Smooth muscle cell (in vitro differentiated cells): Measurements from ENCODE around the gene DNAH10. TPM values are rescaled to one million over a fixed set of nuclear protein-coding genes. Genes with fewer than 3 reads are reported as not detected.

Source experiments
- DNase-seq: peaks from one replicate; lab custom pipeline; 2025; ENCODE audit not compliant: unreplicated experiment; lab: John Stamatoyannopoulos, UW
- H2AFZ ChIP-seq: fragments of 200-600 bp; sonication (generic); 2 replicates; pipeline ENCODE4 v1.6.0; 2016; ENCODE audit warnings: antibody characterized with exemption, low read depth, mild to moderate bottlenecking
- H3F3A ChIP-seq: fragments of 200-600 bp; sonication (generic); 2 replicates; pipeline ENCODE4 v1.6.0; 2017; ENCODE audit warnings: antibody characterized with exemption, low read depth
- H3K27ac ChIP-seq: fragments of 200-600 bp; sonication (generic); 2 replicates; pipeline ENCODE4 v1.5.1; 2016; ENCODE audit warnings: low read depth, mild to moderate bottlenecking
- H3K27me3 ChIP-seq: fragments of 200-600 bp; sonication (generic); 2 replicates; pipeline ENCODE4 v1.6.1; 2016; ENCODE audit warnings: low read depth, mild to moderate bottlenecking
- H3K36me3 ChIP-seq: fragments of 200-600 bp; sonication (generic); 2 replicates; pipeline ENCODE4 v1.5.1; 2016; ENCODE audit warnings: low read depth
- H3K4me1 ChIP-seq: fragments of 200-600 bp; sonication (generic); 2 replicates; pipeline ENCODE4 v1.5.1; 2016; ENCODE audit warnings: low read depth
- H3K4me2 ChIP-seq: fragments of 200-600 bp; sonication (generic); 2 replicates; pipeline ENCODE4 v1.6.0; 2016; ENCODE audit warnings: mild to moderate bottlenecking
- H3K4me3 ChIP-seq: fragments of 200-600 bp; sonication (generic); 2 replicates; pipeline ENCODE4 v1.5.1; 2016; ENCODE audit warnings: mild to moderate bottlenecking
- H3K79me2 ChIP-seq: fragments of 200-600 bp; sonication (generic); 2 replicates; pipeline ENCODE4 v1.6.0; 2016; ENCODE audit warnings: low read depth, mild to moderate bottlenecking
- H3K9ac ChIP-seq: fragments of 200-600 bp; sonication (generic); 2 replicates; pipeline ENCODE4 v1.6.0; 2016; ENCODE audit warnings: low read depth
- H3K9me3 ChIP-seq: fragments of 200-600 bp; sonication (generic); replicated peaks from 2 replicates; pipeline ENCODE4 v1.5.1; 2016; ENCODE audit warnings: low read depth
- H4K20me1 ChIP-seq: fragments of 200-600 bp; sonication (generic); 2 replicates; pipeline ENCODE4 v1.6.0; 2016; ENCODE audit warnings: low read depth
- WGBS: methylation state at CpG from one replicate; pipeline ENCODE4 v1.1.7; 2016; ENCODE audit warnings: low lambda C conversion rate; 5-methylcytosine and 5-hydroxymethylcytosine counted together
- polyA plus RNA-seq: library from polyadenylated mRNA; unstranded; fragments of >200 nt; fragmentation: Nextera tagmentation; extraction: Ambion mirVana; gene quantifications from 2 replicates; pipeline ENCODE4 v1.2.1, GENCODE V29; 2016
- total RNA-seq: library from RNA; depleted of rRNA; stranded (reverse); fragments of >200 nt; gene quantifications from 2 replicates; pipeline ENCODE4 v1.2.3, GENCODE V29; 2014
- TF ChIP-seq, protein P1 (sequence below): fragments of 200-600 bp; sonication (generic); IDR thresholded peaks from 2 replicates; pipeline ENCODE4 v1.5.1; 2017; ENCODE audit warnings: borderline replicate concordance, mild to moderate bottlenecking, antibody characterized with exemption; ENCODE audit not compliant: insufficient read depth, poor library complexity, severe bottlenecking

Gene DNAH10
- total and polyA plus RNA-seq, 2 experiments from 2014 or later = 1.5 to 2.2 TPM

DNA sequence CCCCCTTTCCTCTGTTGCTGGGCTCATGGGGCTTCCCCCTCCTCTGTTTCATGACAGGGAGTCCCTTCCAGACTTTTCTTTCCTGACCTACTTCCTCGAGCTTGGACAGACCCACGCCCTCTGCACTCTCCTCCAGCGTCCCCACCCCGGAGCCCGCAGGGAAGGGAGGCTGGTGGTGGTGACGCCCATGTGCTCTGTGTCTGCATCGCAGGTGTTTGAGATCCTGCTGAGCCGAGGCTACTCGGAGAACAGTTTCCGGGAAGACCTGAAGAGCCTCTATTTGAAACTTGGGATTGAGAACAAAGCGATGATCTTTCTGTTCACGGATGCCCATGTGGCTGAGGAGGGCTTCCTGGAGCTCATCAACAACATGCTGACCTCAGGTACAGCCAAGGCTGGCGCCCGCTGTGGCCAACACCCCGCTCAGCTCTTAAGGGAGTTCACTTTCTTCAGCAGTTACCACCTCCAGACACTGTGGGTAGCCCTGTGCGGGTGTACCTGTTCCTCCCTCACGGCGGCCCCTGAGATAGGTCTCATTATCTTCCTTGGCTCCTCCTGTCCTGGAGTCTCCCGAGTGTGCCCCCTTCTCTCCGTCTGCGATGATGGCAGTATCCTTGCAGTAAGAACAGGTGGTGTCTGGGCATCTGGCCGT lies 125.0 kb downstream of the DNAH10 start:
- WGBS = 89% methylated on average over 22 of the region's 22 CpGs
- DNase-seq = no peak
- Histone ChIP-seq H3K4me3 (no peak overlapping the region), H3K27me3 (peaks cover 18% of the 10 kb centered on the region), H3K9ac (no peak overlapping the region), H3K36me3 (no peaks in the 10 kb centered on the region), H3K79me2 (no peaks in the 10 kb centered on the region), H4K20me1 (no peaks in the 10 kb centered on the region), H3K4me2 (no peak overlapping the region), H3K27ac (no peak overlapping the region), H3K4me1 (no peaks in the 10 kb centered on the region), H2AFZ (no peak overlapping the region), H3F3A (no peaks in the 10 kb centered on the region), H3K9me3 (no peaks in the 10 kb centered on the region)
- TF ChIP-seq, protein P1, sequence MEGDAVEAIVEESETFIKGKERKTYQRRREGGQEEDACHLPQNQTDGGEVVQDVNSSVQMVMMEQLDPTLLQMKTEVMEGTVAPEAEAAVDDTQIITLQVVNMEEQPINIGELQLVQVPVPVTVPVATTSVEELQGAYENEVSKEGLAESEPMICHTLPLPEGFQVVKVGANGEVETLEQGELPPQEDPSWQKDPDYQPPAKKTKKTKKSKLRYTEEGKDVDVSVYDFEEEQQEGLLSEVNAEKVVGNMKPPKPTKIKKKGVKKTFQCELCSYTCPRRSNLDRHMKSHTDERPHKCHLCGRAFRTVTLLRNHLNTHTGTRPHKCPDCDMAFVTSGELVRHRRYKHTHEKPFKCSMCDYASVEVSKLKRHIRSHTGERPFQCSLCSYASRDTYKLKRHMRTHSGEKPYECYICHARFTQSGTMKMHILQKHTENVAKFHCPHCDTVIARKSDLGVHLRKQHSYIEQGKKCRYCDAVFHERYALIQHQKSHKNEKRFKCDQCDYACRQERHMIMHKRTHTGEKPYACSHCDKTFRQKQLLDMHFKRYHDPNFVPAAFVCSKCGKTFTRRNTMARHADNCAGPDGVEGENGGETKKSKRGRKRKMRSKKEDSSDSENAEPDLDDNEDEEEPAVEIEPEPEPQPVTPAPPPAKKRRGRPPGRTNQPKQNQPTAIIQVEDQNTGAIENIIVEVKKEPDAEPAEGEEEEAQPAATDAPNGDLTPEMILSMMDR = no peak

DNA sequence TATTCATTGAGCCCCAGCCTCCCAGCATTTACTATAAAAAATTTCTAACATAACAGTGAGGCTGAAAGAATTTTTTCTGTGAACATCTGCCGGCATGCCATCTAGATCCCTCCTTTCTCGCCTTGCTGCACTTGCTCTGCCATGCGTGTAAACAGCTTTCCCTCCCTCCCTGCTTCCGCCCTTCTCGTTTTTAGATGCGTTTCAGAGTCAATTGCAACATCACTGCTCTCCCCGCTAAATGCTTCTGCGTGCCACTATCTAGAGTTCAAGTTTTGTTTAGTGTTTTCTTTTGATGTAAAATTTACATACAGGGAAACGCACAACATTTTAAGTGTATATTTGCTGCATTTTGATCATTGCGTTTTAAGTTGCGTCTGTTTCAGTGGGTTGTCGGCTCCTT lies 126.9 kb downstream of the DNAH10 start:
- Histone ChIP-seq H3K4me2 (no peak overlapping the region), H3K27ac (no peak overlapping the region), H3K27me3 (peaks cover 4% of the 10 kb centered on the region), H3K9ac (no peak overlapping the region), H3K4me3 (no peak overlapping the region), H3K9me3 (no peaks in the 10 kb centered on the region), H2AFZ (no peak overlapping the region), H3K36me3 (no peaks in the 10 kb centered on the region), H3K79me2 (no peaks in the 10 kb centered on the region), H3F3A (no peaks in the 10 kb centered on the region), H4K20me1 (no peaks in the 10 kb centered on the region), H3K4me1 (no peaks in the 10 kb centered on the region)
- 86% methylated on average over 12 of the region's 12 CpGs for WGBS
- TF ChIP-seq, protein P1 = no peak
- DNase-seq = no peak

DNA sequence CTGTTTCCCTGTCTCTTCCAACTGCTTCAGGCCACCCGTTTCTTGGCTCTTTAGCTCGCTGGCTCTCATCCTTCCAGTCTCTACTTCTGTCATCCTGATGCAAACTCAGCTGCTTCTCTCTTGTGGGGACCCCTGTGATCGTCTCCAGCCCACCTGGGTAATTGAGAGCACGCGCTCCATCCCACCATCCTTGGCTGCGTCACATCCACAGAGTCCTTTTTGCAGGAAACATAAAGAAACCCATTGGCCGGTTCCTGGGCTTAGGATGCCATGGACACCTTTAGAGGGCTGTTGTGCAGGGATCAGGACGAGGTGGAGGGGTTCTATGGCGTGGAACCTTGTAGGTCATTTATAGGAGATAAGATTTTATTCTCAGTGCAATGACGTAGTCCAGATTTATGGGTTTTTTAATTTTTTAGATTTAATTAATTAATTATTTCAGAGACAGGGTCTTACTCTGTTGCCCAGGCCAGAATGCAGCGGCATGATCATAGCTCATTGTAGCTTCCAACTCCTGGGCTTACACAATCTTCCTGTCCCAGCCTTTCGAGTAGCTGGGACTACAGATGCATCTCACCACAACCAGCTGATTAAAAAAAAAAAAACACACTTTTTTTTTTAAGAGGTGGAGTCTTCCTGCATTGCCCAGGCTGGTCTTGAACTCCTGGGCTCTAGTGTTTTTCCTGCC lies 127.9 kb downstream of the DNAH10 start:
- 93% methylated on average over 12 of the region's 12 CpGs for WGBS
- Histone ChIP-seq H3K79me2 (no peaks in the 10 kb centered on the region), H3K4me3 (no peak overlapping the region), H3K9me3 (no peaks in the 10 kb centered on the region), H3F3A (no peaks in the 10 kb centered on the region), H3K9ac (no peak overlapping the region), H3K27ac (no peak overlapping the region), H4K20me1 (no peaks in the 10 kb centered on the region), H2AFZ (no peak overlapping the region), H3K4me2 (no peak overlapping the region), H3K36me3 (no peaks in the 10 kb centered on the region), H3K27me3 (no peaks in the 10 kb centered on the region), H3K4me1 (no peaks in the 10 kb centered on the region)
- DNase-seq = no peak
- TF ChIP-seq, protein P1 = no peak
